Panc1 (cell line): ENCODE measurements around the gene ANO8.

Source experiments
- CTCF ChIP-seq: fragments of 450-650 bp; IDR thresholded peaks from 2 replicates; pipeline ENCODE4 v1.5.1; 2017; ENCODE audit warnings: mild to moderate bottlenecking
- POLR2AphosphoS5 ChIP-seq: IDR thresholded peaks from 2 replicates; pipeline ENCODE4 v1.6.1; 2012; ENCODE audit warnings: mild to moderate bottlenecking, low read depth, low read length, moderate library complexity
- REST ChIP-seq, 2 experiments: IDR thresholded peaks; 2 replicates each; pipeline ENCODE4 v1.6.1; 2011 to 2012; ENCODE audit warnings: low read depth in 2 of 2, control low read depth in 1 of 2, low read length in 1 of 2, mild to moderate bottlenecking in 1 of 2, moderate library complexity in 1 of 2; ENCODE audit not compliant: insufficient read depth in 1 of 2
- SIN3A ChIP-seq: IDR thresholded peaks from 2 replicates; pipeline ENCODE4 v1.6.1; 2012; ENCODE audit warnings: low read depth, mild to moderate bottlenecking, low read length, moderate library complexity, borderline replicate concordance; ENCODE audit not compliant: insufficient read depth
- TCF7L2 ChIP-seq: IDR thresholded peaks from 2 replicates; pipeline ENCODE4 v1.6.1; 2011; ENCODE audit warnings: mild to moderate bottlenecking, low read depth, low read length, inconsistent platforms

DNA sequence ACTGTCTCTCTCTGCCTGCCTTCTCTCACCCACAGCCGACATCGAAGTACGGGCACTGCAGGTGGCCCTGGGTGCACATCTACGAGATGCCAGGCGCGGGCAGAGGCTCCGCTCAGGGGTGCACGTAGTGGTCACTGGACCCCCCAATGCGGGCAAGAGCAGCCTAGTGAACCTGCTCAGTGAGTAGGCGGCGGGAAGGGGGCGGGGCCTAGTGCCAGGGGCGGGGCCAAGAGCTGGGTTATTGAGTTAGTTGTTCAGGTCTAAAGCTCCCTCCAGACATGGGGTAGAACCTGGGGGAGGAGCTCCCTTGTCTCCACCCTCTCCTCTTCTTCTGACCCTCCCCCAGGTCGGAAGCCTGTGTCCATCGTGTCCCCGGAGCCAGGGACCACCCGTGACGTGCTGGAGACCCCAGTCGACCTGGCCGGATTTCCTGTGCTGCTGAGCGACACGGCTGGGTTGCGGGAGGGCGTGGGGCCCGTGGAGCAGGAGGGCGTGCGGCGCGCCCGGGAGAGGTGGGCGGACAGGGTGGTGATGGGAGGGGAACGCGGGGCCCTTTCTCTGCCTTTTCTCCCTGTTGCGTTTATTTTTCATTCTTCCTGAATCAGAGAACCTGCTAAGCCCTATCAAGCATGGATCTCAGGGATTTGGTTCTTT lies 4.6 kb upstream of the ANO8 start:
- TF ChIP-seq POLR2AphosphoS5, result no peak
- TF ChIP-seq CTCF, result no peak
- no peak for TF ChIP-seq REST (IDR thresholded peaks at IDR 0.05; ENCODE audit: insufficient read depth in 1 of 2, low read depth in 2 of 2, low read length in 1 of 2)
- no peak for TF ChIP-seq TCF7L2
- no peak for TF ChIP-seq SIN3A
